Measurements from ENCODE around the gene RPL27.
"Not testable (repeated sequence)": the region's sequence is repeated elsewhere in the genome, so short reads cannot be mapped to it uniquely, and the experiment has no call there.

RPL27 gene

DNA sequence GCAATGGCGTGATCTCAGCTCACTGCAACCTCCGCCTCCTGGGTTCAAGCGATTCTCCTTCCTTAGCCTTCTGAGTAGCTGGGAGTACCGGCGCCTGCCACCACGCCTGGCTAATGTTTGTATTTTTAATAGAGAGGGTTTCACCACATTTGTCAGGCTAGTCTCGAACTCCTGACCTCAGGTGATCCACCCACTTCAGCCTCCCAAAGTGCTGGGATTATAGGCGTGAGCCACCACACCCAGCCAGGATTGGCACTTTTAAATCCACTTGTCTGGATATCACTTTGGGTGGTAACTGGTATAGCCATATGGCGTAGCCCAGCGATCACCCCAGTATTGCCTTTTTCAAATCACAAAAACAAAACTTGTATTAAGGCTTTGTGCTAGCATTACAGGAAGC, 4.3 kb upstream of the RPL27 start:
- not testable (repeated sequence) for DNase-seq (ENCODE audit: low read depth)

DNA sequence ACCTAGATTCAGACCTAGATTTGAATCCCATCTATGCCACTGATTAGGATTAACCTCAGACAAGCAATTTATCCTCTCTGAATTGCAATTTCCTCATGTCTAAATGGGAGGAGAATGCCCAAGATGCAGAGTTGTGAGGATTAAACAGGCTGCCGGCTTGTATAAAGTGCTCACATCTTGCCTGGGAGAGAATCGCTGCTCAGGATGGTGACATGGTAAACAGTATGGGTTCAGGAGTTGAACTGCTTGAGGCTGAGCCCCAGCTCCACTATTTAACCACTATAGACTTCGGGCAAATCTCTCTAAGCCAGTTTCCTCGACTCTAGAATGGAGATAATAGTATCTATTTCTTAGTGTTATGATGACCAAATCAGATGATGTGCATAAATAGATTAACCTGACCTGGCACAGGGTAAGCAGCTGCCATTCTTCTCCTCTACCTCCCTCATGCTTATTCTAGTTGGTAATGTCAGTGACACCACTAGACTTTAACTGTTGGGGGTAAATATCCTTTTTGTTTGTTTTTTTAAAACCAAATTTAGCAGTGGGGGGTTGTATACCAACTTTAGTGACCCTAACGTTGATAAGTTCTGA, 732 bp upstream of the RPL27 start:
- no peak for DNase-seq (ENCODE audit: low read depth)

DNA sequence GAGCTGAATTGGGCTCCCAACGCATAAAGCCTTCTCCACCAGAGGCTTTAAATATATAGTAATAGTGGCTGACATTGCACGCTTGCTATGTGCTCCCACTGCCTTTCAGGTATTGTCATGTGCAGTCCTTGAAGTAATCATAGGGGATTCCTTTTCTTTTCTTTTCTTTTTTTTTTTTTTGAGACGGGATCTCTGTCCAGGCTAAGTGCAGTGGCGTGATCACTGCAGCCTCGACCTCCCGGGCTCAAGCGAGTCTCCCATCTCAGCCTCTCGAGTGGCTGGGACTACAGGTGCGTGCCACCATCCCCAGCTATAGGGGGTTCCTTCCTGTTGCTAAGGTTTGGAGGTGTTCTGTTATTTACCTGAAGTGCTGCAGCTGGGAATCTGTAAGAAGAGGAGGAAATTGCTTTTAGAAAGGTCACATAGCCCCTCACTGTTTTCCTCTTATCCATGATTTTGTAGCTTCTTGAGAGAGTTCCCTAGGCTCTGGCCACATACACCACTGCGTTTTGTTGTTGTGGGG, 845 bp downstream of the RPL27 start:
- DNase-seq (ENCODE audit: low read depth): no peak

DNA sequence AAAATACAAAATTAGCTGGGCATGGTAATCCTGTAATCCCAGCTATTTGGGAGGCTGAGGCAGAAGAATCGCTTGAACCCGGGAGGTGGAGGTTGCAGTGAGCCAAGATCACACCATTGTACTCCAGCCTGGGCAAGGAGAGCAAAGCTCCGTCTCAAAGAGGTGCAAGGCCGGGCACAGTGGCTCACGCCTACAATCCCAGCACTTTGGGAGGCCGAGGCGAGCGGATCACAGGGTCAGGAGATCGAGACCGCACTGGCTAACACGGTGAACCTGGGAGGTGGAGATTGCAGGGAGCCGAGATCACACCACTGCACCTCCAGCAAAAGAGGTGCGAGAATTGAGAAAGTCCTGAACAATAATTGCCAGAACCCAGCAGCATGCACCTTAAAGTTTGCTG, 2.7 kb downstream of the RPL27 start:
- not testable (repeated sequence) for DNase-seq (ENCODE audit: low read depth)

DNA sequence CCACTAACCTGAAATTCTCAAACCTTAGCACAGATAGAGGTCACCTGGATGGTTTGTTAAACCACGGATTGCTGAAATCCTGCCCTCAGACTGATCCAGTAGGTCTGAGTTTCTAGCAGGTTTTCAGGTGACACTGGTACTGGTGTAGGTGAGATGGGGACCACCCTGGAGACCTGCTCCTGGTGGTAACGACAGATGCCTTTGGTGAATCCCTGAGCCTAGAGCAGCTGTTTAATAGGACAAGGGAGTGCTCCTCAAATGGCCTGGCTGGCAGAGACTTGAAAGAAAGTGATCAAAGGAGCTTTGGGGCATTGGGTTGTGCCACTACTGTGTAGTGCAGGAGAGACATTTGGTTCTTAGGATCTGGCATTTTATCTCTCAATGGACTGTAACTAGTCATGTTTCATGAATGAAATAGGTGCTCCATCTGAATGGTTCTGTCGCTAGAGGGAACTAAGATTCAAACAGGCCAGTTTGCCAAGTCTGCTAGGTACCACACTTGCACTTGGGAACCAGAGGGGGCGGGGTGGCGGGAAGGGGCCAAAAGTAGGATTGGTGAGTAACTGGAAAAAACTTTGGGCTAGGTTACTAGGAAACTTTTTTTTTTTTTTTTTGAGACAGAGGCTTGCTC, 5.4 kb downstream of the RPL27 start:
- no peak for DNase-seq (ENCODE audit: low read depth)

DNA sequence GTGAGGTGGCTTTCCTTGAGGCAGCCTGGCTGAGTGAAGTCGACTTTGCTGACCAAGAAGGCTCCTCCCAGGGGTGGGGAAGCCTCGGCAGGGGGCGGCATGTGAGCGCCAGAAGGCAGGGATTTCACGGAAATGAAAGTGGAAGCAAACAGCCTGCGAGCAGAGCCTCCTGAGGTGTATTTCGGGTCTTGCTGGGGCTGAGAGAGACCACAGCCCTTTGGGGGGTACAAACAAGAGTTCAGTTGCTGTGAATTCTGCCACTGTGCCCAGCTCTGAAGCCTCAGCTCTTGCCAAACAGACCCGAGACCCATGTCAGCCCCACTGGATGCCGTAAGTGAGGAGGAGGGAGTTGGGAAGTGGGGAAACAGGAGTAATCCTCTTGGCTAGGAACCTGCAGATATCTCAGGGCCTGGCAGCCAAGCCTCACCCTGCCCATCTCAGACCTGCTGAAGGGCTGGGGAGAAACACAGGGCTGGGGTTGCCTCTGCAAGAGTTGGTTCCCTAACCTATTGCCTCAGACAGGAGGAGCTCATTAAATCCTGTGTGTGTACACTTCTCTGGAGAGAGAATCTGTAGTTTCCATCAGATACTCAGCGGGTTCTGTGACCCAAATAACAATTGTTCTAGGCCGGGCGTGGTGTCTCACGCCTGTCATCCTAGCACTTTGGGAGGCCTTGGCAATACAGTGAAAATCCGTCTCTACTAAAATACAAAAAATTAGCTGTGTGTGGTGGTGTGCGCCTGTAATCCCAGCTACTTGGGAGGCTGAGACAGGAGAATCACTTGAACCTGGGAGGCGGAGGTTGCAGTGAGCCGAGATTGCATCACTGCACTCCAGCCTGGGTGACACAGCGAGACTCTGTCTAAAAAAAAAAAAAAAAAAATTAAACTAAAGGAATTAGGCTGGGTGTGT, 8.7 kb downstream of the RPL27 start, which contains the start of gene IFI35:
IFI35 (plus strand) TSS at position 146 of the 913 bp plus-strand sequence; CDS start at position 310, 164 bp downstream.
- peak; percentile 79 for DNase-seq (ENCODE audit: low read depth)

DNA sequence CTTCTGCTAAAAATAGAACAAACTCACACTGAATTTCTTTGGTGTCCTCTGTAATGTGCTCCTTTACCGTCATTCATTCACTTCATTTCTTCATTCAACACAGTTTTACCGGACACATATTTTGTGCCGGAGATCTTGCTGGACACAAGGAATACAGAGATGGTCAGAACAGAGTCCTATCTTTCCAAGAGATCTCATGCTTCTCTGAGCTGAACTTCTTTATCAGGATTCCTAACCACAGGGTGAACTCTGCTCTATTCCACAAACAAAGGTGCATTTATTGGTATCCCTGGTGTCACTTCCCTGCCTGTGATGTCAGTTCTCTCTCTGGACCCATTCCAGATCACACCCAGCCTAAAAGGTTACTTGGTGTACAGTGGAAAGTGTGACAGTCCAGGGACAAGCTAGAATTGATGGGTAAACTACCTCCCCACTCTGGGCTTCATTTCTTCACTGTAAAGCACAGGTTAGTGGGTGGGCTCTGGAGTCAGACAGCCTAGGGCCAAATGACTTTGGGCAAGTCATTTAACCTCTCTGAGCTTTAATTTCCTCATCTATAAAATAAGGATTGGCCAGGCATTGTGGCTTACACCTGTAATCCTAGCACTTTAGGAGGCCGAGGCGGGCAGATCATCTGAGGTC, 12.6 kb downstream of the RPL27 start:
- DNase-seq (ENCODE audit: low read depth): no peak

DNA sequence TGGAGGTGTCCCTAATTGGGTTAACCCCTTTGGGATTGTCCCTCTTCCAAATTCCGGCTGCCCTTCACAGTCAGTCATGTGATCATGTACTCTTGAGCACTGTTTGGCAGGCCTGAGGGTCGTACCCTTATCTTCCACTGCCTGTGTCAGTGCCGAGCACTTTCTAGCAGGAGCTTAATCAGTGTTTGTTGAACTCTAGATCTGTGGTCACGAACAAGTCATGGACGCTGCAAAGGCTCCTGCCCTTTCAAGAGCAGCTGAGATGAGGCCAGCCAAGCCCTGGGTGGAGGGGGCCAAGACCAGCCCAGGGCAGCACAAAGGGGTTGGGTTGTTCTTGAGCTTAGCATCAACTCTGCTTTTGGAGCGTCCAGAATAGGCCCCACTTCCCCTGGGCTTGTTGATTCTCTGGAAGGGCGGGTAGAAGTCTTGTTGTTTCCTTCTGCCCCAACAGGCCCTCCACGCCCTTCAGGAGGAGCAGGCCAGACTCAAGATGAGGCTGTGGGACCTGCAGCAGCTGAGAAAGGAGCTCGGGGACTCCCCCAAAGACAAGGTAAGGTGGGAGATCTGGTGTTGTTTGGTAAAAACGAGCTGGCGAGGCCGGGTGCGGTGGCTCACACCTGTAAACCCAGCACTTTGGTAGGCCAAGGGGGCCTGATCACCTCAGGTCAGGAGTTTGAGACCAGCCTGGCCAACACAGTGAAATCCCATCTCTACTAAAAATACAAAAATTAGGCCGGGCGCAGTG, 13.7 kb downstream of the RPL27 start:
- no peak for DNase-seq (ENCODE audit: low read depth)

DNA sequence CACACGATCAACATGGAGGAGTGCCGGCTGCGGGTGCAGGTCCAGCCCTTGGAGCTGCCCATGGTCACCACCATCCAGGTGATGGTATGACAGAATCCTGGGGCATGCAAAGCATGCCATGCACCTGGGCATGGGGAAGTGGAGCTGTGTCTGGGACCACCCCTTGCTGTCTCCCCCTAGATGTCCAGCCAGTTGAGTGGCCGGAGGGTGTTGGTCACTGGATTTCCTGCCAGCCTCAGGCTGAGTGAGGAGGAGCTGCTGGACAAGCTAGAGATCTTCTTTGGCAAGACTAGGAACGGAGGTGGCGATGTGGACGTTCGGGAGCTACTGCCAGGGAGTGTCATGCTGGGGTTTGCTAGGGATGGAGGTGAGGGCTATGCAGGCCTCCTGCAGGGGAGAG, 15.1 kb downstream of the RPL27 start:
- DNase-seq (ENCODE audit: low read depth): no peak

DNA sequence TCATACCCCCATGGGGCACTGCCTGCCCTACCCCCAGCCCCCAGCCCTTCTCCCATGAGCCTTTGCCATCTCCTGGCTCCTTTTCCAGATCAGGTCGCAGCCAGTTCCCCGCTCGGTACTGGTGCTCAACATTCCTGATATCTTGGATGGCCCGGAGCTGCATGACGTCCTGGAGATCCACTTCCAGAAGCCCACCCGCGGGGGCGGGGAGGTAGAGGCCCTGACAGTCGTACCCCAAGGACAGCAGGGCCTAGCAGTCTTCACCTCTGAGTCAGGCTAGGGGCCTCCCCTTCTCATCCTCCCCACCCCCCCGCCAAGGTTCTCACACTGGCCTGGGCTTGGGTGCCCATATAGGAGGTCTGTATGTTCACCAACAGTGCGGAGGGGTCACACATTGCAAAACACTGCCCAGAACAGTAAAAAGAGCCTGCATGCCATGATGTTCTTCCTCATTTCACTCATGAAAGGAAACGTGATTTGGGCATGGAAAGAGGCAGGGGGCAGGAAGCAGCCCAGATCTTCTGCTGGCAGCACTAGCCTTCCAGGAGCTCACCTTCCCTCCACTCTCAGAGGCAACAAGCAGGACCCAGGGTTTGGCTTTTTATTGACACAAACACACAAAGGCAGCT, 15.9 kb downstream of the RPL27 start:
- DNase-seq (ENCODE audit: low read depth): no peak

DNA sequence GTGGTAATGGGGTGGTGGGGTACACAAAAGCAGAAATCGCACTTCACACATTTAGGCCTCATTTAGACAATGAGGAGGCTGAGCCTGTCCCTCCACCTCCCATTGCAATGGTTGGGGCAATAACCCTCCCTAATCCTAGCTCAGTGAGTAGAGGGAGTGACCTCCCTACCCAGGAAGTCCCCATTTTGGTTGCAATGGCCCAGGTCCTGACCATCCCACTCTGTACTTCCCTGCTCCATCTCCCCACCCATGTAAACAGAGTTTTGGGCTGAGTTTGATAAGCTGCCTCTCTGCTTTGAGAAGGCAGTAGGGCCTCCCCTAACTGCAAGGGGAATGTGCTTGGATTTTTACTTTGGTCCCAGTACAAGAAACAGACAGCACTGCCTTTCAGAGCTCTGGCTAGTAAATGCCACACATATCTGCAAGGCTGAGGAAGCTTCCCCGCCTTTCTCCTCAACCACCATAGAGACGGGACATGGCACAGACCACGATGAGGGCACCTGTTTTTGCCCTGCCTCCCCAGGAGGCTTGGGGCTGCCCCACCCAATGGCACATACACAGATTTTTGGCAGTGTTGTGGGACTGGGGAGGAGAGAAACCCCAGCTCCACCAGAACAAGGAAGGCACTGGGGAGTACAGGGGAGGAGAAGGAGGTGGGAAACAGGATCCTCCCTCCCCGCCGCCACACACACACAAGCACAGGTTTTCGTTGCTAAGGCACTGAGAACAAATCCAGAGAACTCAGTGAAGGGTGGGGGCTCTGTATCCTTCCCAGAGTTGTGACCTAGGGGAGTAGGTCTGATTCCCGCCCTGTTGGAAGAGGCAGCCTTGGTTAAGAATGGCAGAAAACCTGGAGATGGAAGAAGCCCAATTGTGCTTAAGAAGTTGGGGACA, 16.7 kb downstream of the RPL27 start:
- DNase-seq (ENCODE audit: low read depth): no peak

DNA sequence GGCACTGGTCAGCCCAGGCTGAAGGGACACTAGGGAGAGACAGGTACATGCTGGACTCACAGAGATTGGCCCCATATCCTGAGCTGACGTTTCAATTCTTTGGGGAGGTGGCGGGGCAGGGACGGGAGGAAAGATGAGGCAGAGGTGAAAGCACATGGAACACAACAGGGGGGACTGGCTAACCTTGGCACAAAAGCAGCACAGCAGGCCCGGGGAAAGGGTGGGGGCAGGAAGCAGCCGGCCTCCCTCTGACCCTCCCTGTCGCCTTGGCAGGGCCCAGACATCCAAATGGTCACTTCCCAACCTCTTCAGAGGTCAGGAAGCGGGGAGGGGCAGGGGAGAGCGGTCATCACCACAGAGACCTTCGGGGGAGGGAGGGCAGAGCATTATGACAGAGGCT, 17.4 kb downstream of the RPL27 start:
- DNase-seq (ENCODE audit: low read depth): no peak

DNA sequence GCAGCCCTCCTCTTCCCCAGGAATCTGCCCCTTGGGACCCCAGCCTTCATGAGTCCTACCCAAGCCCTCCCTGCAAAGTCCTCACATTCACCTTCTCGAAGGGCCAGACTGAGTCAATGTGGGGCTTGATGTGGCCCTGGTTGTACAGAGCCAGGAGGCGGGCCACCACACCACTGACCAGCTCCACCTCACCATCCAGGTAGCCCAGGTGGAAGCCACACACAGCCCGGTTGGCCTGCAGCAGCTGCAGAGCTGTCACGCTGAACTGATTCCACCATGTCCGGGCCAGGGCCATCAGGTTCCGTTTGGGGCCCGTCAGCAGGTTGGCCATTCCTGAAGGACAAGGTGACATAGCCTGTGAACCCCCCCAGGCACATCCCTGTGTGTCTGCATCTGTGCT, 18.0 kb downstream of the RPL27 start:
- no peak for DNase-seq (ENCODE audit: low read depth)

DNA sequence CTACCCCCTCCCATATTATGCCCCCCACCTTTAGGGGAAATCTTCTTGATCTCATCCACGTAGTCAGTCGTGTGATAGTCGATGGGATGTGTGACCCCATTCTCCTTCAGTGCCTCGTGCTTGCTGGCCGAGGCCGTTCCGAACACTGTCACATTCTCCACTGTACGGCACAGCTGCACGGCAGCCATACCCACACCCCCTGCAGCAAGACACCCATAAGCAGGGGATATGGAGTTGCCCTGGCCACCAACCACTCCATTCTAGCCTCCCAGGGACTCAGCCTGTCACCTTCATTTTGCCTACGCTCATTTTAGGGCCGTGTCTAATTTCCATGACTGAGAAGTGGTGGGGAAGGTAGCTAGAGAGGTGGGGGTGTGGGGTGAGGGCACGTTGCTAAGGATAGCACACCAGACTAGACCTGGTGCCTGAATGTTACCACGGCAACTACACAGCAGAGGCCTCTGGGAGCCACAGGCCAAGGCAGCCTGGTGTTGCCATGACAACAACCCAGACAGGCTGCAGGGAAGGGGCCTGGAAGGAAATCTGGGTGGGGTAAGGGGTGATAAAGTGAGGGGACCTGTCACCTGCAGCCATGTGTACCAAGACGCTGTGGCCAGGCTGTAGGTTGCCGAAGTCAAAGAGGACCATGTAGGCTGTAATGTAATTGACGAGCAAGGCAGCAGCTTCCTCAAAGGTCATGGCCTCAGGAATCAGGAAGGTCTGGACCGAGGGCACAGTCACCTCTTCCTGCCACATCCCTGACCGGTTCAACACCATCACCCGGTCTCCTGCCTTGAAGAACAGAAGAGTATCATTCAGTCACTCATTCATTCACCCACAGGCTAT, 20.0 kb downstream of the RPL27 start:
- DNase-seq (ENCODE audit: low read depth): no peak

DNA sequence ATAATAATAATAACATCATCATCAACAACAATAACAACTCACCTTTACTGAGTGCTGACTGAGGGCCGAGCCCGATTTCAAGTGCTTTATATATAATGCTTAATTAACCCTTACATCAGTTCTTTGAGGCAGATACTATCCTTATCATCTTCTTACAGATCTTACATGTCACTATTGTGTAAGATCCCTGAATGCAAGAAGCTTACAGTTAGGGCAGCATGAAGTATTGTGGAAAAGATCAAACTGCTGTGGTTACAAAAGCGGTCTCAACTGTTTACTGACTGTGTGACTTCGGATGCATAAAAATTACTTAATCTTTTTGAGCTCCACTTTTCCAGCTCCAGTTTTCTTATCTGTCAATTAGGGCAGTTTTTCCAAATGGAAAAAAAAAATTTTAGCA, 20.7 kb downstream of the RPL27 start:
- no peak for DNase-seq (ENCODE audit: low read depth)

DNA sequence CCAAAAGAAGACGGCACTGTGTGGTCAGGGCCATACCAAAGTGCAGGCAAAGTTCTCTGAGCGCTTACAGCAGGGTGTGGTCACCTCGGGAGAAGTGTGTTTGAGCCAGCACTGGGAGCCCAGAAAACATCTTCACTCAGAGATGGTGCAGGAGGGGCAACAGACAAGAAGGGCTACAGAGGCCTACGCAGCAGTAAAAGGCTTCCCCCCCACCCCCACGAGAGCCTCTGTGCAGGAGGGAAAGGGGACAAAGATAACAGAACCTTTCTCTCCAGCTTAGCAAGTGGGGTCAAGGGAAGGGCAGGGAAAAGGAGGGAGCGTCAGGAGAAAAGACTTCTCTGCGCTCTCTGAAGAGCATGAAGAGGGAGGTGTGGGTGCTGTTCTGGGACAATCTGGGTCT, 21.2 kb downstream of the RPL27 start:
- no peak for DNase-seq (ENCODE audit: low read depth)

DNA sequence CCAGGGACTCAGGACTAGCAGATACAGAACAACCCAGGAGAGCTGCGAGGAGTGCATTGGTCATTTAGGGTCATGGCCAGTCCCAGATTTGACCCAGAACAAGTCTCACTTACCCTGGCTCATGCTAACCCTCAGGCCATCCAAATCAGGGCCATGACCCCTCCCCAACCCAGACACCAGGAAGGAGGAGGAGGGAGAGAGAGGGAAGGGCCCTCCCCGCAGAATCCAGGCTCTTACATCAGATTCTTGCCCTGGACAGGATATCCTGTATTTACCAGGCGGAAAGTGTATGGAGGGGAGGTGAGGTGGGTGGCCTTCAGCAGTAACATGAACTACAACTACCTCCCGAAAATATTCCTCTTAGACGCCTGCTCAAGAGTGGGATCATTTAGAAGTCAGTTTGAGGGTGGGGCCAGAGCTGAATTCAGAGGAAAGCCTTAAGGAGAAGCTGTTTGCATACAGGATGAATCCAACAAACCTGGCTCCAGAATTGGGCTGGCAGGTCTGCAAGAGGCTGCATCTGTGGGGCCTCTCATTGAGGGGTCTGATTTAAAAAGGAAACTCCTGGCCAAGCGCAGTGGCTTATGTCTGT, 21.9 kb downstream of the RPL27 start:
- no peak for DNase-seq (ENCODE audit: low read depth)
